IPS-11a (cell line): ENCODE measurements around the gene LRRN2.
"Not testable (repeated sequence)": the region's sequence is repeated elsewhere in the genome, so short reads cannot be mapped to it uniquely, and the experiment has no call there.

ENCODE experiments used
- H3K4me3 ChIP-seq: one replicate; pipeline ENCODE4 v1.5.1; 2013; ENCODE audit warnings: low read depth, low read length, control low read depth

Gene LRRN2

GRCh38 chr1:204685236-204686006, at the start of gene LRRN2:
LRRN2 (minus strand) TSS chr1:204685738; CDS start chr1:204619992, 65,746 bp downstream.
- peak within 1 kb of the TSS; percentile 44 for H3K4me3 ChIP-seq

GRCh38 chr1:204735042-204735441, 49.5 kb upstream of the LRRN2 start:
- no peak overlapping the region for H3K4me3 ChIP-seq

GRCh38 chr1:204733869-204734596, 48.5 kb upstream of the LRRN2 start:
- no peak overlapping the region for H3K4me3 ChIP-seq

DNA sequence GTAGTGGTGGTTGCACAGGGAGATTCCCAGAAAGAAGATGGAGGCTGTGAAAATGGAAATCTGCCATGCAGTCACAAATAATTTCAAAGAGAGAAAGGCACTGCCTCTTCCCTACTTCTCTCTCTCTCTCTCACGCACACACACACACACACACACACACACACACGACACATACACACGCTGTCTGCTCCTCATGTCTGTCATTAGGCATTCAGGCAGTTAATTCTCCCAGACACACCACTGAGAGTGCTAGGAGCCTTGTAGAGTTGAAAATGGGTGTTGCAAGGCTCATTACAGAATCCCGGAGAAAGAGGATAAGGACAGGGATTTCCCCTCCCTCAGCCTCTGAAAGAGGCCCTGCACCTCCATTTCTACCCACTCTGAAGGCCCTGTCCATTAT, 47.8 kb upstream of the LRRN2 start:
- H3K4me3 ChIP-seq: no peak overlapping the region

DNA sequence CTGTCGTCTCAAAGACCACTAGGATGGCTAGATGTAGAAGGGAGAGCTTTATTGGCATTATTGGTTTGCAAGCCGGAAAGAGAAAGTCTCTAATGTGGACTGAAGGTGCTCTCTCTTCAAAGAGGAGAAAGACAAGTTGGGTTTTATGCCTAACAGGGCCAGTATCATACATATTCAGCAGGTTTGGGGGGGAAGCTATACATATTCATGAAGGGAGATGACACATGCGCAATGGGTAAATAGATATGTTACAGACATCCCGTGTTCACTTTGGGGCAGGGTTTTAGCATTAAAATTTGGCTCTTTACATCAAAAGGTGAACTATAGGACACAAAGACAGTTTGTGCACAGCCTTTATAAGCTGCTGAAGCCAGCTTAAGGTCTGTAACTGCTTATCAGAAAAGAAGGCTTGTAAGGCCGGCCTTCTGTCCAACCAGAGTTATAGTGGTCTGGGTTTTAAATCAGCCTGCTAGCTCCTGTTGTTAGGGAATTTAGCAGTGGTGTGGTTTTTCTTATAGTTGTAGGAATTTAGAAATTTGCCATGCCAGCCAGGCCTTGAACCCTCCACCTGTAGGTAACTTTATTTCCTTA, 46.5 kb upstream of the LRRN2 start:
- no peak overlapping the region for H3K4me3 ChIP-seq

GRCh38 chr1:204731509-204731908, 46.0 kb upstream of the LRRN2 start:
- H3K4me3 ChIP-seq: no peak overlapping the region

GRCh38 chr1:204730826-204731459, 45.4 kb upstream of the LRRN2 start:
- no peak overlapping the region for H3K4me3 ChIP-seq

DNA sequence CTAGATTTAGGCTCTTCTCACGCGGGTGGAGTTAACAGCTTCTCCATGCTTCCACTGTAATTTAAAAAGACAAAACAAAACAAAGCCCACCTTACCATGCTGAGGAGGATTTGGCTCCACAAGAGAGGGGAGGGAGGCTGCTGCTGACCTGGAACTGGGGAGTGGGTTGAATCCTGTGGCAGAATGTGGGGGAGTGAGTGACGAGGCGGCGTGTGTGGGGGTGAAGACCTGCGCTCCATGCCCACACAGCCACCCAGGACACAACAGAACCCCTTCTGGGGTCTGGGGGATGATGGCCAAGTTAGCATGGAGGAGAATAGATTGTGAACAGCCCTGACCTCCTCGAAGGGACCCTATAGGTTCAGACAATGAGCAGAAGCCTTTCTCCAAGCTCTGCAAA, 44.0 kb upstream of the LRRN2 start:
- no peak overlapping the region for H3K4me3 ChIP-seq

- H3K4me3 ChIP-seq: no peak overlapping the region
Measured at GRCh38 chr1:204728456-204728855, 42.9 kb upstream of the LRRN2 start.

- no peak overlapping the region for H3K4me3 ChIP-seq
Measured at GRCh38 chr1:204728045-204728444, 42.5 kb upstream of the LRRN2 start.

DNA sequence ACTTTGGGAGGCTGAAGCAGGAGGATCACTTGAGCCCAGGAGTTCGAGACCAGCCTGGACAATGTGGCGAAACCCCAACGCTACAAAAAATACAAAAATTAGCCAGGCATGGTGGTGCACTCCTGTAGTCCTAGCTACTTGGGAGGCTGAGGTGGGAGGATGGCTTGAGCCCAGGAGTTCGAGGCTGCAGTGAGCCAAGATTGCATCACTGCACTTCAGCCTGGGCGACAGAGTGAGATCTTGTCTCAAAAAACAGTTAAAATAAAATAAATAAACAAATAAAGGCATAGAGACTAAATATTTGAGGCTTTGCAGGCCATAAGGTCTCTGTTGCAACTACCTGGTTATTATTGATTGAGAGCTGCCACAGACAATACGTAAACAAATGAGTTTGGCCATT, 41.9 kb upstream of the LRRN2 start:
- H3K4me3 ChIP-seq: not testable (repeated sequence)

- H3K4me3 ChIP-seq: no peak overlapping the region
Measured at GRCh38 chr1:204726478-204726877, 40.9 kb upstream of the LRRN2 start.

DNA sequence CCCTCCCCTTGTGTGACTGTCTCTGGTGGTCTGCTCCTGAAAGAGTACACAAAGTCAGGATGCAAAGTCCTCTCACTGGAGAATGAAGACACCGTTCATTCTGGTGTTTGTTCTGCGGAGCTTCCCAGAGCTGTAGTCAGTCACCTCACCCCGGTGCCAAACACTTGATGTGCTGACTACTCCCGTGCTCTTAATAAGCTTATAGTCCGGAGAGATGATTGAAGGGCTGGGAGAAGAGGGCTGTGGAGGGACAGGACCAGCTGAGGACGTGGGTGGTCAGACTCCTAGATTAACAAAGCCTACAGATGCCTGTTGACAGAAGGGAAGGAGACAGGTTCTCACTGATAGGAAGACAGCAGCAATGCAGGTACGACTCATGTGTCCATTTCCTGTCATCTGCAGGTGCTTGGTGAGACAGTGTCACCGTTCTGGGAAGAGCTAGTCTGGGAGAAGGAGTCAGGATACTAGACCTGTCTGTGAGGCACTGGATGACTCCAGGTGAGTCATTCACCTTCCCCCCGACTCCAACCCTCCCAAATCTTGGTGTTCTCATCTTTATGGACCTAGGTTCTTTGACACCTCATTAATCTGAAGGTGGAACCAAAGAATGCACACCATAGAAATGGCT, 40.4 kb upstream of the LRRN2 start:
- H3K4me3 ChIP-seq: no peak overlapping the region

- H3K4me3 ChIP-seq: no peak overlapping the region
Measured at GRCh38 chr1:204723131-204723787, 37.7 kb upstream of the LRRN2 start.

- H3K4me3 ChIP-seq: no peak overlapping the region
Measured at GRCh38 chr1:204721373-204722055, 36.0 kb upstream of the LRRN2 start.

DNA sequence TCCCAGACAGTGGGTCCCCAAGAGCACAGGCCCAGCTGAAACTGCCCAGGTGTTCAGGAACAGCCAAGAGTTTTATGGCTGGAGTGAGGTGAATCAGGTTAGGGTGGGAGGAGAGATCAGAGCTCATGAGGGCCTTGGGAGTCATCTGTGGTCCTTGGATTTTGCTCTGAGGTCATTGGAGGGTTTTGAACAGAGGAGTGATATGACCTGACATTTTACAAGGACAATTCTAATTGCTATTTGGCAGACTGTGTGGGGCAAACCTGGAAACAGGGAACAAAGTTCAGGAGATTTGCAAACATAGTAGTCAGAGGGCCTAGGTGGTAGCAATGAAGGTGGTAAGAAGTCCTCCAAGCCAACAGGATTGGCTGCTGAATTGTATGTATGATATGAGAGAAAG, 31.1 kb upstream of the LRRN2 start:
- H3K4me3 ChIP-seq: no peak overlapping the region

DNA sequence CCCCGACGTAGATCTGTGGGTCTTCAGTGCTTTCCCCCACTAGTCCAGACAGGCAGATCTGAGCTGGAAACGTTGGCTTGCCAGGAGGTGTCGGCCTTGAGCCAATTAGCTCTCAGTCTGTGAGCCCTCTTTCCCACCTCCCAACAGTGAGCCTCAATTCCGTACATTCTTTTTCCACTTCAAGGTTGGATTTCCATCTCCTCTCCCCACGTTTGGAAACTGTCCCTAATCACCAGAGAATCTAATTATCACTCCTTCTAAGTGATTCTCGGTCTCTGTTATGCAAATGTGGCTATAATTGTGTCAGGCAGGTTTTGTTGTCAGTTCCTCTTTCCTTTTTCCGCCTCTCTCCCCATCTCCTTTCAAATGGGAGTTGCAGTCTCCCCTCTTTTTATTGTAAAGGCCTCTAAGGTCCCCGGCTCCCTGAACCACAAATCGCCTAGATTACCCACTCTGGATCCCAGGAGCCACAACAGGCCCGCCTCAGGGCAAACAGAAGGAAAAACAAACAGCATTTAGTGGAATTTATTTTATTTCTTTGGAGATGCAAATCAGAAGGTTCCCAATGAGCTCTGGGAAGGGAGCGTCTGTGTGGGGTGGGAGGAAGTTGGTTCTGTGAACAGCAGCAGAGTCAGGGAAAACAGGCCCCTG, 29.4 kb upstream of the LRRN2 start:
- no peak overlapping the region for H3K4me3 ChIP-seq

DNA sequence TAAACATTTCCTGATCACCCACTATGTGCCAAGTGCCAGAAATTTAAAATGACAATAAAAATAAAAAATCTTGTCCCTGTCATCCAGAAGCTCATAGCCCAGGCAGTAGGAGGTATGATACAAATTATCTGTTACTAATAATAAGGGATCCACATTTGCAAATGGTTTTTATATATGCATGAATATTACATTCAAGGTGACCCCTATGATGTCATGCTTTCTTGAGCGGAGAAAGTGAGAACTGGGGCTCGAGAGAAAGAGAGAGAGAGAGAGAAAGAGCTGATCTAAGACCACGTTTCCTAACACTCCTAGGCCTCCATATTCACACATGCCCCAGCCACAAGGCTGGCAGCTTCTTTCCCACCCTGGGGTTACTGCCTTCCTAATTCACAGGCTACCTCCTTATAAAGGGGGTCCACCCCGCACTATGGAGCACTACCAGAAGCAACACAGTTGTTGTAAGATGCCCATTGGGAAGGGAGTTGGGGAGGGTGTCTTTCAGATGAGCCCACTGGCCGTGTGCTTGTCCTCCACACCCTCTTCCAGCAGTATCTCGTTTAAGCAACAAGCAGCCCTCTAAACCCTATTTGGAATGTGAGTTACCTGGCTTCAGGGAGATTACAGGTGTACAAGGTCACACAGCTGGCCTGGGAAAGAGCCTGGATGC, 28.8 kb upstream of the LRRN2 start:
- H3K4me3 ChIP-seq: no peak overlapping the region

DNA sequence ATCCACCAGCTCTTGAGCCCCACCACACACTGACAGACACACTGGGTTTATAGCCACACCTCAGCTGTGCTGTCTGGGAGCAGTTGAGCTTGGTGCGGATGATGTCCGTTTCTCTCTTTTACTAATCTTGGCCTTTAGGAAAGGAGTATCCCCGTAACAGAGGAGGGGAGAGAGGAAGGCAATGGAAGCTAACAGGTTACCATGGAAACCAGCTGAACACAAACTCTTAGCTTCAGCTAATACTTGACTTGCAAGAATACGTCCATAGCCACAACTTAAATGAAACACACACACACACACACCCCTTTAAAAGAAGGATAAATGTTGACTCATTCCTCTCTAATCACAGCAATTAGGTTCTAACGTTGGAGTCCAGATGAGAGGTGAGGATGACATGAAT, 28.0 kb upstream of the LRRN2 start:
- no peak overlapping the region for H3K4me3 ChIP-seq
